ENCODE results near the gene CD8B2.
"Not testable (repeated sequence)": the region's sequence is repeated elsewhere in the genome, so short reads cannot be mapped to it uniquely, and the experiment has no call there.

The CD8B2 gene

DNA sequence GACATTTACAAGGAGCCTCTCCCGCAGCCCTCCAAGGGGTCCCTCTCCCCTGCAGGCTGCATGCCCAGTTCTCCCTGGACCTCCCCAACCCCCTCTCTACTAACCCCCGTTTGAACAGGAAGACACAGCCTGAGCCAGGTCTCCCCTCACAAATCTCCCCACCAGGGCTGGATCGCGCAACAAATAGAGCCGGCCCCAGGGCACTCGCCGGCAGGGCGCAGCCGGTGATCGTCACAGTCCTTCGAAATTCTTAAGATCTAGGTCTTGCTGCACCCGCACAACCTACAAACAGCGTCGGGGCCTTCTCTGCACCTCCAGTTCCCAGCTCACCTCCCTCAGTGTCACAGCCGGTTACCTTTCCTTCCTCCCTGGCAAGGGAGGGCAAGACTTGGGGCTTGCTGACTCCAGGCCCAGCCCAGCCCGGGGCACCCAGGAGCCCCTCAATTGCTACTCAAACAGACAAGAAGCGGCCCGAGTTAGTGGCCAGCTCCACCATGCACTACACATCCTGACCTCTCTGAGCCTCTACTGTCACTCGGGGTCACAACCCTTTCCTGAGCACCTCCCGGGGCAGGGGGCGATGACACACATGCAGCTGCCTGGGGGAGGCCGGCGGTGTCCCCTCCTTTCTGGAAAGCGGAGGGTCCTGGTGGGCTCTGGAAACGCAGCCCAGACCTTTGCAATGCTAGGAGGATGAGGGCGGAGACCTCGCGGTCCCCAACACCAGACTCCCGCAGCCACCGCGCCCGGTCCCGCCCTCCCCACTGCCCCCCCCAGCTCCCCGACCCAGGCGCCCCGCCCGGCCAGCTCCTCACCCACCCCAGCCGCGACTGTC lies at the start of gene CD8B2:
Gene CD8B2 (plus strand): TSS at position 814 of the 835 bp plus-strand sequence. CDS start 63 bp downstream, outside the sequence.
- DNase-seq (ENCODE audit: low read depth) = not testable (repeated sequence)

GRCh38 chr2:106461882-106462281 lies 25.3 kb upstream of the CD8B2 start:
- DNase-seq (ENCODE audit: low read depth) = not testable (repeated sequence)

DNA sequence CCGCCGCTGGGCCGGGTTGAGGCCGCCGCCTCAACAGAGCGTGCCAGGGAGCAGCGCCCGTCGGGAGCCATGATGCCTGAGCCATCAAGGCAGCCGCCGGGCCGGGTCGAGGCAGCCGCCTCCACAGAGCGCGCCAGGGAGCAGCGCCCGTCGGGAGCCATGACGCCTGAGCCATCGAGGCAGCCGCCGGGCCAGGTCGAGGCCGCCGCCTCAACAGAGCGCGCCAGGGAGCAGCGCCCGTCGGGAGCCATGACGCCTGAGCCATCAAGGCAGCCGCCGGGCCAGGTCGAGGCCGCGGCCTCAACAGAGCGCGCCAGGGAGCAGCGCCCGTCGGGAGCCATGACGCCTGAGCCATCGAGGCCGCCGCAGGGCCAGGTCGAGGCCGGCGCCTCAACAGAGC lies 19.6 kb upstream of the CD8B2 start:
- DNase-seq (ENCODE audit: low read depth) = not testable (repeated sequence)

DNA sequence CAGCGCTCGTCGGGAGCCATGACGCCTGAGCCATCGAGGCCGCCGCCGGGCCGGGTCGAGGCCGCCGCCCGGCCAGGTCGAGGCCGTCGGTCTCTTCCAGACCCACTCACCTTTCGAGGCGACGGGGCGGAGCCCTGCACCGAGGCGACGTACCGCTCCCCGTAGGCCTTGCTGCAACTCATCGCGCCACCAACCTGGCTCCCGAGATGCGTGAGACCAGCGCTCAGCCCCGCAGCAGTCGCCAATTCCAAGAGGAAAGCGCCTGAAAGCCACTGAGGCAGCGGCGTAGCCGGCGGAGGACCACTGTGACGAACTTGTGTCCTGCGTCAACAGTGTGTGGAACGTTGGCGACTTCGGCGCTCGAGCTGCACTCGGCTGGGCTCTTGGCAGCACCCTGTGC lies 19.1 kb upstream of the CD8B2 start, which contains the start of gene RGPD3:
Gene RGPD3 (minus strand): TSS at position 307 of the 400 bp plus-strand sequence. CDS start 125 bp downstream, at position 182.
- not testable (repeated sequence) for DNase-seq (ENCODE audit: low read depth)

DNA sequence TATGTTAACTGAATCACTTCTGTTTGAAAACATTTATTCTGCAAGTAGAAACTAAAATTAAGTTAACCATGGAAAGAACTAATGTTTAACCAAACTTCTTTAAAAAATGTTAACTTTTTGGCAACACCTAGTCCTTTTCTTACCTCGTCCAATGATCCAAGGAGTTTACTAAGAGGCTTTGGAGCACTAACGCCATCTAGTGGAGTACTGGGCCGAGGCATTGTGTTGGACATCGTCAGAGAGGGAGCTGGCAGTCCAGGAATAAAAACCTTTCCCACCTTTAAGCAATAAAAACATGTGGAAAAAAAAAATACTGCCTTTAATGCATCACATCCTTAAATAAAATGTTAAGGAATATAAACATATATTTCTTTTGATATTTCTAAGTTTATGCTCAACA lies 16.5 kb upstream of the CD8B2 start:
- peak; percentile 30 for DNase-seq (ENCODE audit: low read depth)

DNA sequence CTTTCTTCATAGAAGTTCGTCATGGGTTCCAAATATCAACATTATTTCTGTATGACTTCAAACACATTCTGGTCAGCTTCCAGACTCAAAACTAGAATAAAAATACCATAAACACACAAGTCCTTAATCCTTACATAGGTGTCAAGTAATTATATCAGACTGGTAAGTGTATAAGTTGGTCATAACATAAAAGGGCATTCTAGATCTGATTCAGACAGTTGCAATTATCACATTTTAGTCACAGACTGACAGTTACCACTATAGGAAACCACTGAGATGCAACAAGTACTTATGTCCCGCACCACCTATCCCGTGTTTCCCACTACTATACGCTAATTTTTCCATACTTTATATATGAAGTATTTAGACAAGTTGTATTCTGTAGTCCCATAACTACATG lies 9.5 kb upstream of the CD8B2 start:
- not testable (repeated sequence) for DNase-seq (ENCODE audit: low read depth)

DNA sequence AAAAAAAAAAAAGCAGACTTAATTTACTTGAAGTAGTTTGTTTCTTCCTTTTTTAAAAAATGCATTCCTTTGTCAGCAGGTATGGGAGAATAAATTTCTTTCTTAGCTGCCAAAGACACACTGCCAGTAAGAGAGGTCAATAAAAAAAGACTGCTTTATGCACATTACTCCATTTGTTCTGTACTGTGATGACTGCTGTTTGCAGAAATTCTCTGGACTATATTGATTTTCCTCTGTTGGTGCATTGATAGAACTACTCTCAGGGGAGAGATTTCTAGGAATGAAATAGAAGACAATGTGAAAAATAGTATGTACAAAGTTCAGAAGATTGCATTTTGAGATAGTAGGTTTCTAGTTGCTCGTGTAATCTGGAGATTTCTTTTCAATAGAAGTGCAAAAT lies 7.6 kb upstream of the CD8B2 start:
- not testable (repeated sequence) for DNase-seq (ENCODE audit: low read depth)

DNA sequence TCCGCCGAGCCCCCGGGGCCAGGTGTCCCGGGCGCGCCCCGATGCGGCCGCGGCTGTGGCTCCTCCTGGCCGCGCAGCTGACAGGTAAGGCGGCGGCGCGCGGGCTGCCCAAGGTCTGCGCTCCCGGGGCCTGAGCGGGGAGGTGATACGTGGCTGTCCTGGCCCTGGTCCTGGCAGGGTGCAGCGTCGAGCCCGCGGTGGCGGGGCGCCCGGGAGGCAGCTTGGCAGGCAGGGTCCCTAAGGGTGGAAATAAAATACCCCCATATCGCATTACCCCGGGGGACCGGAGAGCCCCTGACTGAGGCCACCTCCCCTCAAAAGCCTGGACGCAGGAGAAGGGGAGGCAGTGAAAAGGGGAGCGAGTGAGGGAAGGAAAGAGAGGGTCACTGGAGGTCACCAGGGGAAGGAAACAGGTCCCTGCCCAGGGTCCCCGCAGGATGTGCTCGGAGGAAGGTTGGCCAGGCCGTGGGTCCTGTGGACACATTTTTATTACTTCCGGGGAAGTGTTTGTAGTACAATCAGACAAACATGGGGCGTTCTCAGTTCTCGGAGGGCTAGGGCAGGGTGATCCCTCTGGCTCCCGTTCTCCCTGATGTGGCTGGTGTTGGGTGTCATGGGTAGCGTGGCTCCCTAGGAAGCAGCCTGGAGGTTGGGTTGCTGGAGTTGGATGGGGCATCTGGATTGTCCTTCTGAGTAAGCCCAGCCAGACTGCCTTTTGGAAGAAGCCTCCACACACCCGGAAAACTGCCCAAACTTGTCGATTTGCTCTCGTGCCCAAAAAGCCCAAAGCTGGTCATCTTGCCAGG lies 425 bp downstream of the CD8B2 start:
- not testable (repeated sequence) for DNase-seq (ENCODE audit: low read depth)

DNA sequence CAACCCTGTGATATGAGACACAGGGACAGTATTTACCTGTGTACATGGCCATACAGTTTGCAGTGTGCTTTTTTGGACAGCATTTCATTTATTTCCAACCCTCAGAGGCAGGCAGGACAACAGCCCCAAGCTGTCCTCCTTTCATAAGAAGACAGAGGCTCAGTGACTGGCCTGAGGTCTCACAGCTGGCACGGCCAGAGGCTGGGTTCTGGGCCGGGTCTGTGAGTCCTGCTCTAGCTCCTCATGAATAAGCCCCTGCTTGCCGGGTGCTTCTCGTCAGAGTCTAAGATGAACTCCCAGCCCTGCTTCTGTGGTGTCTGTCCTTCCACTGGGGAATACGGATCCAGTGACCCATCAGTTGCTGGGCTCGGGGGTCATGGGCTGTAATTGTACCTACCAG lies 2.5 kb downstream of the CD8B2 start:
- not testable (repeated sequence) for DNase-seq (ENCODE audit: low read depth)

GRCh38 chr2:106492399-106492798 lies 5.2 kb downstream of the CD8B2 start:
- not testable (repeated sequence) for DNase-seq (ENCODE audit: low read depth)

DNA sequence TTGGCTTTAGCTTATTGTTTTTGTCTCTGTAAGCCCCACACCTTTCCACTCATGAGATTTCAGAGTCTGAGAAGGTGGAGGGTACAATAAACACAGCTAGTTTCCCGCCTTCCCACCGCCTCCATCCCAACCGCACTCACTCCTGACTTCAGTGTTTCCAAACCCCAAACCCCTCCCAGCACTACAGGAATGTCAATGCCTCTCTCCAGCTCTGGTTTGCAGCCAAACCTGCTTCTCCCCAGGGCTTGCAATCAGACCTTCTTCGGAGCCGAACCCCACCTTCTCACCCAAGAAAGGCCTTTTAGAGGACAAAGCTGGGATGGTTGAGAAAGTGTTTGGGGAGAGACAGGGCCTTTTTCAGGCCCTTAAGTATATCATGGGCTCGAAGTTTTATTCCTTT lies 5.7 kb downstream of the CD8B2 start:
- not testable (repeated sequence) for DNase-seq (ENCODE audit: low read depth)

GRCh38 chr2:106498549-106498948 lies 11.4 kb downstream of the CD8B2 start:
- not testable (repeated sequence) for DNase-seq (ENCODE audit: low read depth)

GRCh38 chr2:106500350-106500749 lies 13.2 kb downstream of the CD8B2 start:
- DNase-seq (ENCODE audit: low read depth) = not testable (repeated sequence)

DNA sequence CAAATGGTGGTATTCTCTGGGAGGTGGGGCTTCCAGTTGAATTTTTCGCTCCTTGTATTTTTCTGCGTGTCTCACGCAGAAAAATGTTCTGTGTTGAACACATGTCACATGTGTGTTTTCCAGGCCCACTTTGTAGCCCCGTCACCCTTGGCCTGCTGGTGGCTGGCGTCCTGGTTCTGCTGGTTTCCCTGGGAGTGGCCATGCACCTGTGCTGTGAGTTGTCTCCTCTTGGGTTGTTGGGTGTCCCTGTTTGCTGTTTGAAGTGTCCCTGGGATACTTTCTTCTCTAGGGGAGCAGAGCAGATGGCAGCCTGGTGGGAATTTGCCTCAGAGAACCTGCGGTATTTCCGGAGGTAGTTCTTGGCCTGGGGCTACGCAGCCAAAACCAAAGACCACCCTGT lies 15.2 kb downstream of the CD8B2 start:
- not testable (repeated sequence) for DNase-seq (ENCODE audit: low read depth)

DNA sequence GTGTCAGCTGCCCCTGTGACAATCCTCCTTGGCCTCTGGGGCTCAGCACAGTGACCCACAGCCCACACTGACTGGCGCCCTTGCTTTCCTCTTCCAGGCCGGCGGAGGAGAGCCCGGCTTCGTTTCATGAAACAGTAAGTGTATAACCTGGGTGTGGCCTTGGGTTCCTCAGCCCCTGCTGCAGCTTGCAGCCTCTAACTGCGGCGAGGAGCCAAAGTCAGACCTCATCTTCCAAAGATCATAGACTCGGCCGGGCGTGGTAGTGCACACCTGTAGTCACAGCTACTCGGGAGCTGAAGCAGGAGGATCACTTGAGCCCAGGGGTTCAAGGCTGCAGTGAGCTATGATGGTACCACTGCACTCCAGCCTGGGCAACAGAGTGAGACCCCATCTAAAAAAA lies 17.0 kb downstream of the CD8B2 start:
- not testable (repeated sequence) for DNase-seq (ENCODE audit: low read depth)

DNA sequence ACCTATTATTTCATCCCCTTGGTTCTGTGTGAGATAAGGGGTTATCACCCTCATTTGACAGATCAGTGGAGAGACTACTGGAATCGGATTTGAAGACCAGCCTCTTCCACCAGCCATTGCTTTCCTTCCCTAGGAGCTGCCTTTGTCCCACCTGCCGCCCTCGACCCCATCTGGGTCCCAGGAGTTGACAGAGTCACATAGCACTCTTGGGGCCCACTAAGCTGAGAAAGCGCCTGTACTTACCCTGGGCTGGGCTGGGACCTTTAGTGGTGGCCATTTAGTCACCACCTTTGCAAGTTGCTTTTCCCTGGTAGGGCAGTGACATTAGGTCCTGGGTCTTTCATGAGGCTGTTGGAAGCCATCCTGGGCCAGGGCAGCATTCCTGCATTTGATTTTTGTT lies 17.6 kb downstream of the CD8B2 start:
- DNase-seq (ENCODE audit: low read depth) = not testable (repeated sequence)

DNA sequence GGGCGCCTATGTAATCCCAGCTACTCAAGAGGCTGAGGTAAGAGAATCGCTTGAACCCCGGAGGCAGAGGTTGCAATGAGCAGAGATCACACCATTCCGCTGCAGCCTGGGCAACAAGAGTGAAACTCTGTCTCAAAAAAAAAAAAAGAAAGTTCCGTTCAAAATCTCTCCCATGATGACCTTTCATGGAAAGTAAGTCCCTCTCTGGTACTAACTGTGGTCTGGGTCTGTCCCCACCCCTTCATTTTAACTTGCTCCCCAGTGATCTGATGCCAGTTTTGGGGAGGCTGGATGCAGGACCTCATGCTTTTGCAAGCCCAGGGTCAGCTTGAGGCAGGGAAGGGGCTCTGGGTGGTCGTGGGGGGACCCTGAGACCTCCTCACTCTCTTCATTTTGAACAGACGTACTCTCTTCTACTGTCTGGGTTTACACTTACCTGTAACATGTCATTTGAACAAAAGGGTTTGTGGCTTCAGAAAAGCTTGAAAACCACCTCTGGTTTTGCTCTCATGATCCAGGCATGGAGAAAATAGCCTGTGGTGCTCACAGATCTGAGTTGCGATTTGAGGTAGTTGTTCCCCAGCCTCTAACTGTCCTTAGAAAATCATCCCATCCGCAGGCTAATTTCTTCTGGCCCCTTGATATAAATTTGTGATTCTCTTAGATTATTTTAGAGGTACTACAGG lies 19.0 kb downstream of the CD8B2 start:
- not testable (repeated sequence) for DNase-seq (ENCODE audit: low read depth)

DNA sequence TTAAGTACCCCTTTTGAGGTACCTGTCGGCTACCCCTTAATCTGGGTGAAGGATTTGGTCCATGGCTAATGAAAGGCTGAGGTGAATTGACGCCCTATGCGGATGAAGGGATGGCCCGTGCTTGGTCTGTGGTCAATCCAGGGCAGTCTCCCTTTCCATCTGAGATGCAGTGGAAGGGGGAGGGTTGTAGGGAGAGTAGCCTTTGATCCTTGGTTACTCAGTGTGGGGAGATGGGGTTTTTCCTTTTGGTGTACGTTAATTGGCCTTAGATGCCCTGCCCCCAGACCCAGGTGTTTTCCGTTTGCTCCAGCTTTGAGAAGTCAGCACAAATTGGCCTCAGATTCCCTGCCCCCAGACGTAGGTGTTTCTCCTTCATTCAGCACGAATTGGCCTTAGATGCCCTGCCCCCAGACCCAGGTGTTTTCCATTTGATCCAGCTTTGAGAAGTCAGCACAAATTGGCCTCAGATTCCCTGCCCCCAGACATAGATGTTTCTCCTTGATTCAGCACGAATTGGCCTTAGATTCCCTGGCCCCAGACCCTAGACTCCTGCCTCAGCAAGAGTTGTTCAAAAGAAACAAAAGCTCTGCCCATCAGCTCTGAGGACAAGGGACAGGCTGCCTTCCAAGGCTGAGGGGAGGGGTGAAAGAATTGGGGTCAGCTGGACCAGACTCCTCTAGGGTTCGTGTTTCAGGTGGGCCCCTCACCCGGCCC lies 21.7 kb downstream of the CD8B2 start:
- DNase-seq (ENCODE audit: low read depth) = not testable (repeated sequence)

GRCh38 chr2:106509374-106509770 lies 22.2 kb downstream of the CD8B2 start:
- not testable (repeated sequence) for DNase-seq (ENCODE audit: low read depth)

- DNase-seq (ENCODE audit: low read depth) = not testable (repeated sequence)
These were observed 23.6 kb downstream of the CD8B2 start for GRCh38 chr2:106510791-106511190.

DNA sequence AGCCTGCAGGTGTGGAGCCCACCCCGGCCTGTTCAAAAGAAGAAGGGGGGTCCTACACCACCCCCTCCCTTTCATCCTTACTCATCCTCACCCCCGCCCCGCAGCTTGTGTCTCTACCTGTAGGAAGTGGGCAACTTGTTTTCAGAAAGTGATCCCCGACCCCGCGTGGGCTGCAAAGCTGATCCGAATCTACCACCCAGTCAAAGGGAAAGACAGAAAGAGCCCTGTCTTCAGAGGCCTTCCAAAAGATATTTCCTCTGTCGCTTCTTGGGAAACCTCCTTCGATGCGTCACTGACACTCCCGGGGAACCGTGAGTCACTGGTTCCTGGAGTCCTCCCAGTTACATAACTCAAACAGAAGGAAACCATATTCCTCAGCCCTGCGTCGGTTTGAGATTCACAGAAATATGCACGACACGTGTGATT lies 24.3 kb downstream of the CD8B2 start:
- not testable (repeated sequence) for DNase-seq (ENCODE audit: low read depth)
